Epithelial cell of esophagus (primary cell): Measurements from ENCODE around the gene SPEN.
"Not testable (repeated sequence)": the region's sequence is repeated elsewhere in the genome, so short reads cannot be mapped to it uniquely, and the experiment has no call there.

ENCODE experiments used
- DNase-seq: peaks from one replicate; pipeline ENCODE4 v3.0.0; 2010; ENCODE audit warnings: low read depth
- H3K4me3 ChIP-seq: 2 replicates; pipeline ENCODE4 v1.5.1; 2011; ENCODE audit warnings: mild to moderate bottlenecking, low read length, control low read depth
- CTCF ChIP-seq: IDR thresholded peaks from 2 replicates; pipeline ENCODE4 v1.5.1; 2011; ENCODE audit warnings: low read depth, mild to moderate bottlenecking, low read length, control low read depth, inconsistent platforms; ENCODE audit not compliant: insufficient read depth; ENCODE audit errors: missing control alignments

Gene SPEN

GRCh38 chr1:15803380-15803779 is 44.1 kb upstream of the SPEN start:
- no peak for DNase-seq
- TF ChIP-seq CTCF, result peak; percentile 39
- H3K4me3 ChIP-seq, result no peak overlapping the region

GRCh38 chr1:15804060-15804459 is 43.4 kb upstream of the SPEN start:
- DNase-seq, result no peak
- TF ChIP-seq CTCF, result no peak

GRCh38 chr1:15807121-15807520 is 40.4 kb upstream of the SPEN start:
- TF ChIP-seq CTCF, result no peak
- DNase-seq, result no peak
- H3K4me3 ChIP-seq, result no peak overlapping the region

More at GRCh38 chr1:15804060-15804459, 43.4 kb upstream of the SPEN start:
- H3K4me3 ChIP-seq, result no peak overlapping the region

GRCh38 chr1:15807549-15807948 is 40.0 kb upstream of the SPEN start, which contains the start of gene UQCRHL:
UQCRHL (minus strand) TSS chr1:15807649; CDS start chr1:15807649, 0 bp downstream.
- not testable (repeated sequence) for DNase-seq

GRCh38 chr1:15808955-15809354 is 38.6 kb upstream of the SPEN start:
- no peak for DNase-seq
- TF ChIP-seq CTCF, result no peak
- no peak overlapping the region for H3K4me3 ChIP-seq

More at GRCh38 chr1:15807549-15807948, 40.0 kb upstream of the SPEN start, which contains the start of gene UQCRHL:
- not testable (repeated sequence) for H3K4me3 ChIP-seq

GRCh38 chr1:15810073-15810472 is 37.4 kb upstream of the SPEN start:
- no peak for TF ChIP-seq CTCF

GRCh38 chr1:15816674-15817073 is 30.8 kb upstream of the SPEN start:
- no peak overlapping the region for H3K4me3 ChIP-seq
- DNase-seq, result peak; percentile 82
- no peak for TF ChIP-seq CTCF

More at GRCh38 chr1:15810073-15810472, 37.4 kb upstream of the SPEN start:
- no peak overlapping the region for H3K4me3 ChIP-seq
- no peak for DNase-seq
